HG02763 (cell line): ENCODE results near the gene ABTB2.

Source experiments
- ATAC-seq: cut with Tn5 transposase; IDR thresholded peaks from one replicate; pipeline ENCODE4 v1.9.1; 2021; ENCODE audit warnings: mild to moderate bottlenecking, moderate library complexity; ENCODE audit not compliant: unreplicated experiment

ABTB2 gene

DNA sequence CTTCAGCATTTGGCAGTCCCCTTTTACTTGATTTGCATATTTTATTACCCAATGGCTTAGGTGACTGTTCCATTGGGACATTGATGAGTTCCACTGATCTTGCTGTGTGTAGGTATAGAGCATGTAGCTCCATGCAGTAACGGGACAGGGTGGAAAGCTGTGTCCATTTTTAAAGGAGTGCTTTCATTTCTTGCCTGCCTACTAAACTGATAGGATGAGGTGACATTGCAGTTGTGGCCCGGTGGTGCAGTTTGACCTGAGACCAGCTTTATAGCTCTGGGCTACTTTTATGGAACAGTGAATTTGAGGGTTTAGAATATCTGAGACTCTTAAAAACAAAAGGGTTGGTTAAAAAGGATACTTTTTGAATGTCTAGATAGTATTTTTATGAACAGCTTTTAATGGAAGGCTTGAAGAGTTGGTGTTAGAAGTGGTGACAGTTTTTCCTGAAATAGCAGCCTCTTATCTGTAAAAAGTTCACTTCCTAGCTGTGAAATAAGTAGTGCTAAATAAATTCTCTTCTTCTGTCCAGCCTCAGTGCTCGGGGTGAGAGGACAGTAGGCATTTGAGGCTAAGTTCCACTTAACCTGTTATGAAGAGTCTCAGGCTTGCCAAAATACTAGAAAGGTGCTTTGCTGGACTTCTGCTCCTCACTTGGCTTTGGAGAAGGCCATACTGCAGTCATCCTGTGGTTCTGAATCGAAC is 225.4 kb downstream of the ABTB2 start:
- no peak for ATAC-seq

DNA sequence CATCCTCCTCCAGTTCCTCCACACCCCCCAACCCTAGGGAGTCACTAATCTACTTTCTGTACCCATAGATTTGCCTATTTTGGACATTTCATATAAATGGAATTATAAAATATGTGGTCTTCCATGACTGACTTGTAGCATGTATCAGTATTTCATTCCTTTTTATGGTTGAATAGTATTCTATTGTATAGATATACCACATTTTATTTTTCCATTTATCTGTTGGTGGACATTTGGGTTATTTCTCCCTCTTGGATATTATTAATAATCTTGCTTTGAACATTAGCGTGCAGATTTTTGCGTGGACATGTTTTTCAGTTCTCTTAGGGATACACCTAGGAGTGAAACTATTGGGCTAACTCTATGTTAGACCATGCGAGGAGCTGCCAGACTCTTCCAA is 229.0 kb downstream of the ABTB2 start:
- ATAC-seq: no peak

DNA sequence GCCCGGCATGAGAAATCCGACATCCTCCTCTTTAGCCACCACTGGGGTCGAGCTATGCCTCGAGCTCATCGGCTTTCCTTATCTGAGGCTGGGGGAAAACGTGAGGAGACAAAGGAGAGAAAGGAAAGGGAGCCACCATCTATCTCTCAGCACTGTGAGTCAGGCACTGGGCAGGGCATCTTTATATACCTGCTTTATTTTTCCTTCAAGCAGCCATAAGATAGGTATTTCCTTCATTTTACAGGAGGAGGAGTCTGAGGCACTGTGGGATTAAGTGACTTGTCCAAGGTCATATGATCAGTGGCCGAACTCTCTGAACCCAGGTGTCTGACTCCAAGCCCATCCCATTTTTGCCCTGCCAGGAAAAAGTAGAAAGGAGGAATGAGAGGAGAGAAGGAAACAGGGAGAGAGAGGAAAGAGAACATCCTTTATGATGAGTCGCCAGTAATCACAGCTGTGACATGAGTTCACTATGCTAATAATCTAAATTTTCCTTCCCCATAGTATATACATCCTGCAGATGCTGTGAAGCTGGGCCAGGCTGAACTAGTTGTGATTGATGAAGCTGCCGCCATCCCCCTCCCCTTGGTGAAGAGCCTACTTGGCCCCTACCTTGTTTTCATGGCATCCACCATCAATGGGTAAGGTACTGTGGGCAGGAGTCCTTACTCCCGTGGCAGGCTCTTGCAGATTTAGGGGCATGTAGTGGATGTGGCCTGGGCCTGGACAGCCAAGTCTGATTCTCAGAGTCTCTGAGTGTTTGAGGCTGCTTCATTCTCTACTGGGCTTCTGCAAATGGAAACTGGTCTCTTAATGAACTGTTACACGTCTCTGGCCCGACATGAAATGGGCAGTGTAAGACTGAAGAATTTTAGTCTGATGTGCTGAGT is 230.6 kb downstream of the ABTB2 start:
- ATAC-seq: no peak

DNA sequence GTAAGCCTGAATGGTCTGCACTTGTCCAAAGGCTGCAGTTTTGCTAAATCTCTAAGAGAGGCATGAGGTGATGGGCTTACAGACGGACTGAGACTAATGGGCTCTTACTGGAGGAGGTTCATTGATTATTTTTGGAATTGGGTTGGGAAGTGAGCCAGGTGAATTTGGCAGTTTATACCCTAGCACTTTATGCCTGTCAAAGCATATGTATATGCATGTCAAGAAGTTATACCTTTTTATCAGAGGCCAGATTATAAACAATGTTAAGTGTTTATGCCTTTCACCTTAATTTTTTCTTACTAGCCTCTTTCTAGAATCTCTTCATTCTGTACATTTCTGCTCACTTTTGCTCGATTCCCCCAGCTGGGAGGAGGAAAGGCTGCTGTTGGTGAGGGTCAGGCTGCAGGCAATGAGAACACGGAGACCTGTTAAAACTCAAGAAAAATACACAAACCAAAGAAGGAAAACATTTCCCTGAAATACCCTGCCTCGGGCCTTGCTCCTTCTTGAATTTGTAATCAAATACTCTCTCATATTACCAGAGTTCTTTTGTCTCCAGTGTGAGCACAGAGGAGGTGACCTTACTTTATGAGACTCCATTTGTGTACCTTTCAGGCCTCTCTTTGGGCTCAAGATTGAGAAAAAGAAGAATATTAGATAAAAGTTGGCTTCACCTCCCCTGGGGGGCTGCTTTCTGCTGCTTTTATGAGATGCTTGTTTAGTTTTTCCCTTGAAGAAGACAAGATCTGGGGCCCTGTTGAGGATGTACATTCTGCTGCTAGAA is 232.7 kb downstream of the ABTB2 start:
- no peak for ATAC-seq

DNA sequence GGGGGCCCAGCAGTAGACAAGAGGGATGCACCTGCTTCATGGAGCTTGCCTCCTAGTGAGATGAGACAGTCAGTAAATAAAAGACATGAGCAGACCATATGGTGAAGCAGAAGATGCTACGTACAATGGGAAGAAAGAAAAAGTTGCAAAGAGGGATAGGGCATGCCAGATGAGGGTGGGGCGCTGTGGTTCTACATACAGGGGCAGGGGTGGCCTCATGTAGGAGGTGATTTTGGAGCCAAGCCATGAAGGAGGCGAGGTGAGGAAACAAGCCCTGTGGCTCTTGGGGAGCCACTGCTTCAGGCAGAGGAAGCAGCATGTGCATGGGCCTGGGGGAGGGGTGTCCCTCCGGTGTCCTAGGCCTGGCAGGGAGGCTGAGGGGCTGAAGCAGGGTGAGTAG is 237.2 kb downstream of the ABTB2 start:
- ATAC-seq: no peak

DNA sequence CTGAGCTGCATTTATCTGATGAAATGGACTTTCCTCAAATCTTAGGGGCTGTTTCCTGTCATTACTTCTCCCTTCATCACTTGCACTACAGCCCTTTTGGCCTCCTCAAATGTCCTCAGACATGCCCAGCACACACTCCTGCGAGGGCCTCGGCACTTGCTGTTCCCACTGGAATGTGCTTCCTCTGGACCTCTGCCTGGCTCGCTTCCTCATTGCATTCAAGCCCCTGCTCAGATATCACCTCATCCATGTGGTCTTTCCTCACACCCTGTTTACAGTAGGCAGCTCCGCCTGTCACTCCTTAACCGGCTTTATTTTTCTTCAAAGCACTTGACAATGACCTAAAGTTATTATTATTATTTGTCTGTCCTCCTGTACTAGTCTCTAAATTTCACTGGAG is 243.3 kb downstream of the ABTB2 start:
- ATAC-seq: no peak

DNA sequence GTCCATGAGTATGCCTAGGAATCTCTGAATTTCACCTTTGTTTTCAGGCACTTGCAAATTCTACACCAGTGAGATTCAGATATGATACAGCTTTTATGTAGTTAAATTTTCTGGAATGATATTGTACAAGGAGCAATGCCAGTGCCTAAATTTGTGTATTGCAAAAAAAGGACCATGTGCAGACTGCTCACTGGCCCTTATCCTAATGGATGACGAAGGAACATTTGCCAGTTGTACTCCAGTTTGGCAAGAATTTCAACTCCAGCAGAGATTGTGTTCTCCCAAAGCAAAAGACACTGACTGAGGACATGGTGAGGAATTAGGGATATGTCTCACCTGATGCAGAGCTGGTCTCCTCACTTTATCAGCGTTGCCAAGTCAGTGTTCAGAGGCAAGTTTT is 243.8 kb downstream of the ABTB2 start:
- no peak for ATAC-seq

DNA sequence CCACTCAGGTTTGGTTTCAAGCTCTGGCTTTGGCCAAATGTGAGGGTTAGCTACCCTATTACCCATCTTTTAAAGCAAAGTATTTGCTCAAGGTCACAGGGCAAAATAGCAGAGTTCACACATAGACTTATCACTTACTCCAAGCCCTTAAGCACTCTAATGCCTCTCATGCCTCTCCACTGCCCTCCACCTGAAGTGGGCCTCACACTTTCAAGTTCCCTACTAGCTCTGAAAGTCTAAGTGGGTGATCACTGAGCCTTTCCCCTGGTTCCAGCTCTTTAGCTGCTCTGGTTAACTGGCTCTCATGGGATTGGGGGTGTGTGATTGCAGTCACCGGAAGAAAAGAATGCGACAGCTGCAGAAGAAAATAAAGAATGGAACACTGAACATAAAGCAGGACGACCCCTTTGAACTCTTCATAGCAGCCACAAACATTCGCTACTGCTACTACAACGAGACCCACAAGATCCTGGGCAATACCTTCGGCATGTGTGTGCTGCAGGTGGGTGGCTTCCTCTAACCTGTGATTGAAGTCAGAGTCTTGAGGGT is 246.0 kb downstream of the ABTB2 start:
- ATAC-seq: no peak

DNA sequence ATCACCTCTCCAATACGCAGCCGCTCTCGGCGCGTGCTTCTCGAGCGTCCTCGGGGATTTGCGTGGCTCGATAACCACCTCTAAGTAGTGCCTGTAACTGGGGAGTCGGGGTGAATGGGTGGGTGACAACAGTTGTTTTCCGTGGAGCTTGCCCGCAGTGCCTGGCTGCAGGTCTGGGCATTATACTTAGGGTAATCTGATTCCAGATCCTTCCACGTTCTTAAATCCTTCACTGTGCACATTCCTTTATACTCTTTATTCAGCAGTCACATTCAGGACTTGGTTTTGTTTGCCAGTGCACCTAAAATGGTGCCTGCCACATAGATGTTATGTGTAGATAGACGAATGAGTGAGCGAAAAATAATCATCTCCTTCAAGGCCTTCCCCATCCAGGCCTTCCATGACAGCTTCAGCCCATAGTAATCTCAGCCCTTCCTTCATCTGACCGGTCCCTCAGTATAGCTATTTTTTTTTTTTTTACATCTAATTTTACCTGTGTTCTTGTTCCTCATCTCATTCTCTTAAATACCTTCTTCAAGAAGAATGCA is 251.8 kb downstream of the ABTB2 start:
- ATAC-seq: no peak

DNA sequence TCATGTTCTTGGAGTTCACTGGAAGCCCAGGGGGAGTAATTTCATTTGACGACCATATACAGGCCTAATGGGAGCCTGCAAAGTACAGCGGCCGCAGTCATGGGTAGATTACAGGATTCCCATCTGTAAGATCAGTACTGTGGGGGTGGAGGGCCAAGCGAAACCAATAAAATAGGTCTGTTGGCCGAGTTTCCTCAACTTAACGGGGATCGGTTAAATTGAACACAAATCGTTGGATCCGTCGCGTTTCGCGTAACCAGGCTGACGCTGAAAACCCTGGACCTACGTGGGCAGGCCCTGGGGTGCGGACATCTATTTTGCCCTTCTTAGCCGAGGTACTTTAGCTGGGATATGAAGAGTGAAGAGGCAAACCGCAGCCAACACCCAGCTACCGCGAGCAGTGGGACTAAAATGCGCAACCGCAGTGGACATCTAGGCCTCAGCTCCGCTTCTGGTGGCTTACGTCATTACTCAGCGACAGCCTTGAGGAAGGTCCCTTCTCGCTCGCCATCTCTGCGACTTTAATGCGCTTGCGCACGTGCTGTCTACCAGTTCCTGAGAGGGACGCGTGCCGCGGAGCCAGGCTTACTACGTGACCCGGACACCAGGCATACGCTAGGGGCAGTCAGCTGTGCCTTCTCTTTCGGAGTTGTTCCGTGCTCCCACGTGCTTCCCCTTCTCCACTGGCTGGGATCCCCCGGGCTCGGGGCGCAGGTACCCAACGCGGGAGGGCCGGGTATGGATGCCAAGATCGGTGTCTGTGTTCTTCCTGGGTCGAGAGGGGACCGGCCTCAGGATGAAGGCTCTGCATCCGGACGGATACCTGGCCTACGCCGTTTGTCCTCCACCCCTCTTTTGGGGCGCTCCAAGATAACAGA is 252.5 kb downstream of the ABTB2 start, which contains the start of gene NAT10:
NAT10 (plus strand) TSS at position 551 of the 878 bp plus-strand sequence. CDS start 2,597 bp downstream, outside the sequence.
- ATAC-seq: peak; percentile 90

DNA sequence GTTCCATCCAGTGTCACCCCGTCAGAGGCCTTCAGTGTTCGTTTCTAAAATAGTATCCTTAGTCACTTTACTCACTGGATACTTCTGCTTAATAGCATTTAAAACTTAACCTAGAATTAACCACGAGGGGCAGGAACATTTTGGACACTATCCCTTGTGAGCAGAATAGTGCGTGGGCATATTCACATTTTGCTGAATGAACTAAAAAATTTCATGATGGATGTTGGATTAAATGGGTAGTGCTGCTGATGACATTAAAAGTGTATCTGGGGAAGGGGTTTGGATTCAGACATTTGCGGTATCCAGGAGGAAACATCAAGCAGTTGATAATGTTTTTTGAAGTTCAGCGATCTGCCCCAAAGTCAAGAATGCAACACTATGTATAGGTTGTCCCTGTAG is 253.1 kb downstream of the ABTB2 start:
- ATAC-seq: no peak
